ENCODE measurements around the gene RNF20.
"Not testable (repeated sequence)": the region's sequence is repeated elsewhere in the genome, so short reads cannot be mapped to it uniquely, and the experiment has no call there.

Gene RNF20

GRCh38 chr9:101536351-101536750 lies 2.7 kb downstream of the RNF20 start:
- DNase-seq: no peak

GRCh38 chr9:101536938-101537337 lies 3.3 kb downstream of the RNF20 start:
- no peak for DNase-seq

- no peak for DNase-seq
Observed at GRCh38 chr9:101540069-101540468, 6.4 kb downstream of the RNF20 start.

GRCh38 chr9:101543098-101543735 lies 9.6 kb downstream of the RNF20 start:
- no peak for DNase-seq

- DNase-seq: not testable (repeated sequence)
Observed at GRCh38 chr9:101549472-101550098, 15.9 kb downstream of the RNF20 start.

- DNase-seq: no peak
Observed at GRCh38 chr9:101561740-101562139, 28.1 kb downstream of the RNF20 start.

- DNase-seq: no peak
Observed at GRCh38 chr9:101562966-101563365, 29.3 kb downstream of the RNF20 start.

- no peak for DNase-seq
Observed at GRCh38 chr9:101564252-101564651, 30.6 kb downstream of the RNF20 start.

GRCh38 chr9:101566904-101567724 lies 33.5 kb downstream of the RNF20 start:
- no peak for DNase-seq

- DNase-seq: no peak
Observed at GRCh38 chr9:101567725-101568350, 34.2 kb downstream of the RNF20 start.

GRCh38 chr9:101569741-101570501 lies 36.3 kb downstream of the RNF20 start:
- no peak for DNase-seq

- DNase-seq: no peak
Observed at GRCh38 chr9:101571114-101571513, 37.5 kb downstream of the RNF20 start.

GRCh38 chr9:101572316-101572715 lies 38.7 kb downstream of the RNF20 start:
- DNase-seq: no peak

GRCh38 chr9:101574731-101575333 lies 41.2 kb downstream of the RNF20 start:
- DNase-seq: no peak

- DNase-seq: no peak
Observed at GRCh38 chr9:101578378-101578777, 44.7 kb downstream of the RNF20 start.

- DNase-seq: no peak
Observed at GRCh38 chr9:101579711-101580545, 46.3 kb downstream of the RNF20 start.

- no peak for DNase-seq
Observed at GRCh38 chr9:101582553-101582952, 48.9 kb downstream of the RNF20 start.

GRCh38 chr9:101585740-101586139 lies 52.1 kb downstream of the RNF20 start:
- no peak for DNase-seq

GRCh38 chr9:101586651-101587050 lies 53.0 kb downstream of the RNF20 start:
- DNase-seq: no peak

- DNase-seq: no peak
Observed at GRCh38 chr9:101587332-101588043, 53.8 kb downstream of the RNF20 start.

GRCh38 chr9:101590074-101590473 lies 56.4 kb downstream of the RNF20 start:
- DNase-seq: not testable (repeated sequence)

All from NCI-H2029 treated with DMSO at 0.1 percent for 48 hours (cell line).